CD1c-positive myeloid dendritic cell (primary cell): ENCODE results near the gene USH1G.
"Not testable (repeated sequence)": the region's sequence is repeated elsewhere in the genome, so short reads cannot be mapped to it uniquely, and the experiment has no call there.

Source experiments
- DNase-seq: peaks from one replicate; pipeline ENCODE4 v3.0.0-alpha.2; 2016; ENCODE audit errors: extremely low spot score

Gene USH1G

DNA sequence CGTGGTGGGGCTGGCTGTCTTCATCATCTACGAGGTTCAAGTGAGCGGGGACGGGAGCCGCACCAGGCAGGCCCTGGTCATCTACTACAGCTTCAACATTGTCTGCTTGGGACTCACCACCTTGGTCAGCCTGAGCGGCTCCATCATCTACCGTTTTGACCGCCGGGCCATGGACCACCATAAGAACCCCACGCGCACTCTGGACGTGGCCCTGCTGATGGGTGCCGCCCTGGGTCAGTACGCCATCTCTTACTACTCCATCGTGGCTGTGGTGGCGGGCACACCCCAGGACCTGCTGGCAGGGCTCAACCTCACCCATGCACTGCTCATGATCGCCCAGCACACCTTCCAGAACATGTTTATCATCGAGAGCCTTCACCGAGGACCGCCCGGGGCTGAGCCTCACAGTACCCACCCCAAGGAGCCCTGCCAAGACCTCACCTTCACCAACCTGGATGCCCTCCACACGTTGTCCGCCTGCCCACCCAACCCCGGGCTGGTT lies 7.5 kb upstream of the USH1G start:
- DNase-seq, result no peak

DNA sequence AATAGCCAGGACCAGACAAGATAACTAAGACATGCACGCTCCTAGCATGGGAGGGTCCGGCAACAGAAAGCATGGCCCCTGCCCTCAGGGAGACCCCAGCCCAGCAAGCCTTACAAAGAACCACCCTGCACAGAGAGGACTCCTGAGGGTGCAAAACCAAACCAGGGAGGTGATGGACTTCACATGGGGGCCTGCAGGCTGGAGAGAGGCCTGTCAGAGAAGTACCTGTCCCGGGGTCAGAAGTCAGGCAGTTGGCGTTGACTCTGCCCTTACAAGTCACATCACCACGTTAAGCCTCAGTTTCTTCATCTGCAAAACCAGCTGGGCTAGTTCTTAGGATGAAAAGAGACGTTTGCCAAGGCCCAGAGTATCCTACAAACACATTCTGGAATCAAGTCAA lies 5.7 kb upstream of the USH1G start:
- DNase-seq, result no peak

DNA sequence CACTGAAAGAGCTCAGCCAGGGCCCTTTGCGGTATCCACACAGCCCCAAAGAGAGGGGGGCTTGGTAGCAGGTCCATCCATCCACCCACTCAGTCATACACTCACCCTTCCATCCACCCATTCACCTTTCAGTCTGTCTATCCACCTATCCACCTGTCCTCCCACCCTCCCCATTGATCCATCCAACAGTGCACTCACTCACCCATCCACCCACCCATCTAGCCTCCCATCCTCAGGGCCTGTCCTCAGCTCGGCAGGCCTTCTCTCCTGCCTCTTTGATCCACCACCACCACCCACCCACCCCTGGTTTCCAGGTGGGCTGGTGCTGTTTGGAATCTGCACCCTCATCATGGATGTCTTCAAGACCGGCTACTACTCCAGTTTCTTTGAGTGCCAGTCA lies 2.2 kb upstream of the USH1G start:
- DNase-seq, result no peak

DNA sequence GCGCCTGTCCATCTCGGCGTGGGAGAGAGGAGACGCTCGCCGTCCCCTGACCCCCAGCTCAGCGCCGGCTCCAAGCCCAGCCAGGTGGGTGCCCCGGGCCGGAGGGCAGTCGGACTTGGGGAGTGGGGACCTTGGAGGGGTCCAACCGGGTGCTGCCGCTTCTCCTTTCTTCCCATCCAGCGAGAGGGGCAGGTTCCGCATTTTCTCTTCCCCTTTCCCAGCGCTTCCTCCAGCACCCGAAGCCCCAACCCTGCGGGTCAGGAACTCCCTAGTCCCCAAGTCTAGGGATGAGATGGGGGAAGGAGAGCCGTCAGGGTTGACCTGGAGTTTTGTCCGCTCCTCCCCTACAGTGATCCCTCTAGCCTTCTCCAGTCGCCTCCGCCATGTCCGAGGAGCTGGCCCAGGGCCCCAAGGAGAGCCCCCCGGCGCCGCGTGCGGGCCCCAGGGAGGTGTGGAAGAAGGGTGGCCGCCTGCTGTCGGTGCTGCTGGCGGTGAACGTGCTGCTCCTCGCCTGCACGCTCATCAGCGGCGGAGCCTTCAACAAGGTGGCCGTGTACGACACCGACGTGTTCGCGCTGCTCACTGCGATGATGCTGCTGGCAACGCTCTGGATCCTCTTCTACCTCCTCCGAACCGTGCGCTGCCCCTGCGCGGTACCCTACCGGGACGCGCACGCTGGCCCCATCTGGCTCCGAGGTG lies 1.3 kb upstream of the USH1G start, which contains the start of gene OTOP2:
OTOP2 (plus strand) TSS at position 24 of the 699 bp plus-strand sequence; CDS start at position 384, 360 bp downstream.
- peak; percentile 82 for DNase-seq

DNA sequence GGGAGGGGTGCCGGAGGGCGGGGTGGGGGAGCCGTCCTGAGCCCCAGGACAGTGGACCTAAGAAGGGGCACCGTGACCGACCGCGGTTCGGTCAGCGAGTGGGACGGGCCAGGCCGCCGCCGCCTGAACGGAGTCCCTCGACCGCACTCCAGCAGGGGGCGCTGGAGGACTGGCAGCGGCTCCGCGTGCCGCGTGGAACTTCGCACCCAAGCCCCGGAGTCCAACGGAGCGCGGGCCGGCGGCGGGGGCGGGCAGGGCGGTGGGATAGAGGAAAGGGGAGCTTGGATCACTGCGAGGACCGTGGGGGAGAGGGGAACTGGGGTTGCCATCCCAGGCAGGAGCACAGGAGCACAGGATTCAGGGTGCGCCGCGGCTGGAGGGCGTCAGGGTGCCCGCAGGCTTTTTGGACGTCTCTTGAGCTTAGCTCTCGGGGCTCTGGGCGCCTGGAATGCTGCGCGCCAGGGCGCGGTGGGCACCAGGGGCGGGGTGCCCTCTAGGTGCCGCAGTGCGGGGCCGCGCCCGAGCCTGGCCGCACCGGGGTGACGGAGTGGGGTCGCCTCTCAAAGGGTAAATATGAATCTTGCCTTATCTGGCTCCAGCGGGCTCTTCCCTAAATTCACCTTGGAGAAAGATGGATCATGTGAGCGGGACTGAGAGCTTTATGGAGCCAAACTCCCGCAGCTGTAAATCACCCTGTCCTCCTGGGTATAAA lies 639 bp upstream of the USH1G start:
- DNase-seq, result peak; percentile 82

DNA sequence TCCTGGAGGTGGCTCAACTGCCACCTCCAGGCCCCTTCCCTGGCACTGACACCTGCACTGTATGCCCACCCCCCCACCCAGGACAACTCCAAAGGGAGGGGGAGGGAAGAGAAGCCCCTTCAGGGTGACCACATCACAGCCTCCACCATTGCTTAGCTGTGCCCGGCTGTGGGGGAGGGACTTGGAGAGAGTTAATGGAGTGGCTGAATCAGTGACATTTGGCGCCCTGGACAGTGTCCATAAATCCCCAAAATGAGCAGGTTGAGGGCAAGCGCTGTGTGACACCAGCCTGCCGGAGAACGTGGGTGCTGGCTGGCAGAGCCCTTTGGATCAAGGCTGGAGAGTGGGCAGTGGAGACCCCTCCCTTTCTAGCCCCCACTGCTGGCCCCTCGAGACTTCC lies 883 bp downstream of the USH1G start:
- DNase-seq, result no peak

DNA sequence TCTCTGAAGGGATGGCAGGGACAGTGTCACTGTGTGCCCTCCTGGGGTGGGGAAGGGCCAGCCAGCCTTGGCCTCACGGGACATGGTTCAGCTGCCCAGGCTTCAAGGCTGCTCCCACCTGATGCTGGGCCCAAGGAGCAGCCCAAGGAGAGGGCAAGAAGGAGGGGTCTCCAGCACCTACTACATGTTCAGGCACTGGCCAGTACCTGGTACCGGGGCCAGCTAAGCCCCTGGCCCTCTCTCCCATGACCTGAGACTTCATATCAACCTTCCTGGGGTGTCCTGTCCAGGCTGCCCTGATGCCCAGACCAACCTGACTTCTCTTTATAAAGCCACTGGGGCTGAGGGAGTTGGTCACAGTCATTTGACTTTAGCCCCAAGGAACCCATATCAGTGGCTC lies 1.3 kb downstream of the USH1G start:
- DNase-seq, result no peak

DNA sequence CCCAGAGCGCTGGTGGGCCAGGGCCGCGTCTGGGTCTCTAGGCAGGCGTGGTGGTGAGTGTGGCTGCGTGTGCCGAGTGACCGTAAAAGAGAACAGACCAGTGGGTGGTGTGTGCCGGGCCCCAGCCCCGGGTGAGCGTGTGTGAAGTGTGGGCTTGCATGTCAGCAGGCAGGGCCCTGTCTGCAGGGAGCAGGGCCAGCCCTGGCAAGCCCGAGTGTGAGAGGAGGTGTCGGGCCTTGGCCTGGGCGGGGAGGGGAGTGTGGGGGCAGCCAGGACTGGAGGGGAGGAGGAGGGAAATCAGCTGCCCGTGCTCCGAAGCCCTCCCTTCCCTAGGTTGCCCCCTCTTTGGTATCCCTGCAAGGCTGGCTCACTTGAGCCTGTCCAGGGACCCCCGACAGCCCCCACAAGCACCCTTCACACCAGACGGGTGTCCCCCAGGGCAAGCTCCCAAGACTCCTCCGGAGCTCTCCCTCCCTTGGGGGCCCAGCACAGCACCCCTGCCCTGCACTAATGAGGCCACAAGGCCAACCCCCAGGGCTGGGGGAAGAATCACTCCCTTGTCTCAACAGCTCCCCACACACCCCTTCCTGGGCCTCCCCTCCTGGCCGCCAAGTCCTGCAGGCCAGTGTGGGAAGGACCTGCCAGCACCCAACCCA lies 1.9 kb downstream of the USH1G start:
- no peak for DNase-seq

DNA sequence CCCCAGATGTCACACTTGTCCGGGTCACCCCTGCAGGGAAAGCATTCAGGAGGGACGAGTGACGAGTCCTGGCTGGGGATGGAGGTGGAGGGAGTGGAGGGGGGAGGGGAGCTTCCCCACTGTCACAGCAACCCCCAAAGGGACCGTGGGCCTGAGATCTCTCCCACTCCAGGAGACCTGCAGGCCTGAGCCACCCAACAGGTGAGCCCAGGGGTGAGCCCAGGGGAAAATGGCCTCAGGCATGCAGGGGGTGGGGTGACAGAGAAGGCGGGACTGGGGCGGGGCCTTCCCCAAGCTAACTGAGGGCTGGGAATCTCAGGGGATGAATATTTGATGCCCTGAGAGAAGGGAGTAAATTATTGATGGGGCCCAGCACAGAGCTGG lies 2.4 kb downstream of the USH1G start:
- no peak for DNase-seq

DNA sequence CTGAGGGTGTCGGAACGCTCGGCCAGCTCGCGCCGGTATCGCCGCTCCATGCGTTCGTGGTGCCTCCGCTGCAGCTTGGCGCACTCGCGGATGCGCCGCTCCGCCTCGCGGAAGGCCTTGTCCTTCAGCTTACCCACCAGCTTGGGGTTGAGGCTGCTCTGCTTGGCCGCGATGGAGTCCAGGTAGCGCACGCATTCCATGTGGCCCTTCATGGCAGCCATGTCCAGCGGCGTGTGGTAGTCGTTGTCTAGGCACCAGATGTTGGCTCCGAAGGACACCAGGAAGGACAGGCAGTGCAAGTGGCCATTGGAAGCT lies 2.8 kb downstream of the USH1G start:
- no peak for DNase-seq

DNA sequence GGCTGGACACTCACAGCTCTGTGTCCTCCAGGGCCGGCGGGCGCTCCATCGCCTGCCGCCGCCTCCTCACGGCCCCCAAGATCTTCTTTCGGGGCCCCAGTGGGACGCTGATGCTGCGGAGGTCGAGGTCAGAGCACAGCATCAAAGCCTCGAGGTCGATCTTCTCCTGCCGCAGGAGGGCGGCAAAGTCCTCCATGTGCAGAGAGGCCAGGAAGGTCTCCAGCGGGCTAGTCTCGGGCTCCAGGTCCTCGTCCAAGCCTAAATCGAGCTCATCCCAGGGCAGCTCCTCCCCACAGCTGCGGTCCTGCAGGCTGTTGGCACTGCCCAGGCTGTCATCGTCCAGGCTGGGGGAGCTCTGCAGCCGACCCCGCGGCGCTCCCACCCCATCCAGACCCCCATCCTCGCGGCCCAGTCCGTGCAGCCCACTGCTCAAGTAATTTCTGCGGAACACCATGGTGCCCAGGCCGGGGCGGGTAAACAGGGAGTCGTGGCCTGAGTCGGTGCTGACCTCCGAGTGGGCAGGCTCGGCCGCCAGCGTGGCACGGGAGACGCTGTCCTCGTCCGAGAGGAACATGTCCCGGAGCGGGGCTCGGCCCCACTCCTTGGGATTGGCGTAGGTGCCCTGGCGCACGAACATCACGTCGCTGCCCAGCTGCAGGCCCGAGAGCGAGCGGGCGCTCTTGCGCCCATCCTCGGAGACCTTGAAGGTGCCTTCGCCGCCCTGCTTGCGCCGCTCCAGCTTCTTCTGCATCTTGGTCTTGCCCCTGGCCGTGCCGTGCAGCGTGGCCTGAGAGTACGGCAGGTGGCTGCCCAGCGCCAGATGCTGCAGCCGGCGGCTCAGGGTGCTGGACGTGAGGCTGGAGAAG lies 3.4 kb downstream of the USH1G start:
- DNase-seq, result no peak

DNA sequence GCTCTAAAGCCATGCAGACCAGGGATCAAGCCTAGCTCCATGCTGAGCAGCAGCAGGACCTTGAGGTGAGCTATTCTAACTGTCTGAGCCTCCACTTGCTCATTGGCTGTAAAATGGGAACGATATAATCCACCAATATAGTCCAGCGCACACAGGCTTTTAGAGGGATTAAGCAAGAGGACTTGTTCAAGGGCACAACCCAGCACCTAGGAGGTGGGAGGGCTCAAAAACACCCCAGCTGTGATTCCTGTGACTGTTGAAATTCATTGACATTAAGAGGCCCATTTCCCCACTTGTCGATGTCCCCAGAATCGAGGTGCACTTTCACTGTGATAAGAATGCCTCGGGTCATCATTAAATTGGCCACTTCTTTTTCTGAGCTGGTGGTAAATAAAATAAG lies 4.1 kb downstream of the USH1G start:
- no peak for DNase-seq

DNA sequence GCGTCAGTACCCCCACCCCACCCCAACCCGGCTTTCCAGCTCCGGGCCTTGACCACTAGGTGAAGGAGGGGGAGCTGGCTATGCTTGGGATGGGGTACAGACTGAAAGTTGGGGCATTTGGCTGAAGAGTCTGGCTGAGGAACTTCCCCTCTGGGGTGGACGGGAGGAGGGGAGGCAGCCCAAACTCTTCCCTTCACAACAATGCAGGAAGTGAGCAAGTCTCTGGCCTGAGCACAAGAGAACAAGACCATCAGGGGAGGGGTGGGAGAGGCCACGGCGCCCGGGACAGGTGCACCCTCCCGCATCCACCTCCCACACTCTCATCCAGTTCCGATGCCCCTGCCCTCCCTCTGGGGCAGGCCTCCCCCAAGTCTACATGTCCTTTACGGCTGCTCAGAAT lies 5.6 kb downstream of the USH1G start:
- DNase-seq, result peak; percentile 46

DNA sequence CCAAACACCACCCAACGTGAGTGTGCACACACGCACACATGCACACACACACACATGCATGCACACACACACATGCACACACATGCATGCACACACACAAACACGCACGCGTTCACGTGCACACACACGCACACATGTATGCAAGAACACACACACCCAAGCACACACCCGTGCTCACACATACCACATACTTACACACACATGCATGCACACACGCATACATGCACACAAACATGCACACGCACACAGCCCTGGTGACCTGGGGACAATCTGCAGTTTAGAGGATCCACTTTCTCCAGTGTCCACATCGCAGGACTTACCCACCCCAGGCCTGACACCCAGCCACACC lies 6.2 kb downstream of the USH1G start:
- DNase-seq, result no peak

DNA sequence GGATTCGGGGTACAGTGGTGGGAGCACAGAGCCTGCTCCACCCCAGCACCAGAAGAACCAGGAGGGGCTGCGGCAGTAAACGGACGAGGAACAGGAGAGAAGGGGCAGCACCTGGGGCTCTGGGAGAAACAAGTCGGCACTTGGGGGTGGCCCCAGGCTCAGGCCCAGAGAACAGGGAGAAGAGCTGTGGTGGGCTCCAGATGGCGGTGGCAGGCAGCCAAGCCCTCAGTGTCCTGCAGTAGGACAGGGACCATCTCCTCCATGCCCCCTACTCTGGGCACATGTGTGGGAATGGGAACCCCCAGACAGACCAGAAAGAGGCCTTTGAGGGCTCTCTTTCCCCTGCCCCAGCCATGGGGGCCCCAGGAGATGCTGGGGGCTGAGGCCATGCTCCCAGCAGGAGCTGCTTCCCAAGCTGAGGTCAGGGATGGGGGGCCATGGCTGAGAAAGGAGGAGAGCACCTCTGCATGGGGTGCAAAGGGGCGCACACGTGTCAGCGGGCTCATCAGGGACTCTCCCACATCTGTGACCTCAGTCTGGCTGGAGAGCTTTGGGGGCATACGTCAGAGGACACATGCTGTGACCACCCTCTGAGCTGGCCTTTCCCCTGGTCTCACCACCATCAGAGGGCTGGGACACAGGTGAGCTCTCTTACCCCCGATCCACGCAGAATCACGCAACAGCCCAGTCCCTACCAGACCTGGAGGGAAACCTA lies 6.8 kb downstream of the USH1G start:
- no peak for DNase-seq

DNA sequence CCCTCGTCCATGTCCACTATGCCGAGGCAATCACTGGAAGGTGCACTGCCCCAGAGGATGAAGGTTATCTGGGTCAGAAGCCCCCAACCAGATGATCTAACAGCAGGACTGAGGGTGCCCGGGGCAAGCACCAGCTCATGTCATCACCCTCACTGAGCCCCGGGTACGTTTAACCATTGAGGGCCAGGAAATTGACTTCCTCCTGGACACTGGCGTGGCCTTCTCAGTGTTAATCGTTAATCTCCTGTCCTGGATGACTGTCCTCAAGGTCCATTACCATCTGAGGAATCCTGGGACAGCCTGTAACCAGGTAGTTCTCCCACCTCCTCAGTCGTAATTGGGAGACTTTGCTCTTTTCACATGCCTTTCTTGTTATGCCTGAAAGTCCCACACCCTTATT lies 11.6 kb downstream of the USH1G start:
- not testable (repeated sequence) for DNase-seq

DNA sequence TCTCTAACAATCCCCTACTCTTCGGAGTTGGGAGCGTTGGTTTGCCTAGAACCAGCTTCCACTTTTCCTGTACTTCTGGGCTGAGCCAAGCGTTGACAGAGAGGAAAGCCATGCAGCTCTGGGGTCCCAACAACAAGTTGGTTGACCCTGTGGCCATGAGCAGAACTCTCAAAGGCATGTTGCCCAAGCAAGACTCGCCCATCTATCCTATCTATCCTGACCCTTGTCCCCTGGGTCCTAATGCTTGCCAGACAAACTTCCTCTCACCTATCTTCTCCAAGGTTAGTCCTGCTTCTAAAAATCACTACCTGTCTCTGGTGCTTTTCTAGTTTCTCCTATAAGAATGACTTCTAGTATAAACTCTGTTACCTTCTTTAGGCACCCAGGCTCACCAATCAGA lies 14.0 kb downstream of the USH1G start:
- DNase-seq, result not testable (repeated sequence)

DNA sequence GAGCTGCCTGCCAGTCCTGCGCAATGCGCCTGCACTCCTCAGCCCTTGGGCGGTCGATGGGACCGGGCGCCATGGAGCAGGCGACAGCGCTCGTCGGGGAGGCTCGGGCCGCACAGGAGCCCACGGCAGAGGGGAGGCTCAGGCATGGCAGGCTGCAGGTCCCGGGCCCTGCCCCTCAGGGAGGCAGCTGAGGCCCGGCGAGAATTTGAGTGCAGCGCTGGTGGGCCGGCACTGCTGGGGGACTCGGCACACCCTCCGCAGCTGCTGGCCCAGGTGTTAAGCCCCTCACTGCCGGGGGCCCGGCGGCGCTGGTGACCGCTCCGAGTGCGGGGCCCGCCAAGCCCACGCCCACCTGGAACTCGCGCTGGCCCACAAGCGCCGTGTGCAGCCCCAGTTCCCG lies 16.0 kb downstream of the USH1G start:
- DNase-seq, result no peak

DNA sequence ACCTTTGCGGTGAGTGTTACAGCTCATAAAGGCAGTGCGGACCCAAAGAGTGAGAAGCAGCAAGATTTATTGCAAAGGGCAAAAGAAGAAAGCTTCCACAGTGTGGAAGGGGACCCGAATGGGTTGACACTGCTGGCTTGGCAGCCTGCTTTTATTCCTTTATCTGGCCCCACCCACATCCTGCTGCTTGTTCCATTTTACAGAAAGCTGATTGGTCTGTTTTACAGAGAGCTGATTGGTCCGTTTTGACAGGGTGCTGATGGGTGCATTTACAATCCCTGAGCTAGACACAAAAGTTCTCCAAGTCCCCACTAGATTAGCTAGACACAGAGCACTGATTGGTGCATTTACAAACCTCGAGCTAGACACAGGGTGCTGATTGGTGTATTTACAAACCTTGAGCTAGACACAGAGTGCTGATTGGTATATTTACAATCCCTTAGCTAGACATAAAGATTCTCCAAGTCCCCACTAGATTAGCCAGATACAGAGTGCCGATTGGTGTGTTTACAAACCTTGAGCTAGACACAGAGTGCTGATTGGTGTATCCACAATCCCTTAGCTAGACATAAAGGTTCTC lies 16.8 kb downstream of the USH1G start:
- not testable (repeated sequence) for DNase-seq

DNA sequence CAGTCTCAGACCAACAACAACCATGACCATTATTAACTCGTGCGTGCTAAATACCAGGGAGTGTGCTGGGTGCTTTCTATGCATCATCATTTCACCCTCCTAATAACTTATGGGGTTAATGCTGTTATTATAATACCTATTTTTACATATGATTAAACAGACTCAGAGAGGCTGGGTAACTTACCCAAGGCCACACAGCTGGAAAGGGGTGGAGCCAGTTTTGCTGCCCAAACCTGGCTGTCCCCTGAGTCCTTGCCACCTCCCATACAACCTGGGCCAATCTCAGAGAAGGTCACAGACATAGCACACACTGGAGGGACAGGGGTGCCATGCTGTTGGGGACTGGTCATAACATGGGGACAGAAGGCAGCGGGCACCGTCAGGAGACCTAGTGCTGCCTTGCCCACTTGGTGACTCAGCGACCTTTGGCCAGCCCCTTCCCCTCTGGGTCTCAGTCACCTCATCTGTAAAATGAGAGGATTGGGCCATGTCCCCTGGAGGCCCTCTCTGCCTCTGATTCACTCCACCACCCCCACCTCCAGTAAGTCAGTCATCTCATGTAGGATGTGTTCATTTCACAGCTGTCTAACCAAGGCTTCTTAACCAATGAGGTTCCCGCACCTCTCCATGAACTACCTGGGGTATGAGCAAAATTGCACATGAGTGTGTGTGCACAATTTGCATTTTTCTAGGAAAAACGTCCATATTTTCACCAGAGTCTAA lies 18.2 kb downstream of the USH1G start:
- DNase-seq, result no peak
